Epithelial cell of proximal tubule (primary cell): ENCODE results near the gene ZNF467. TPM values are rescaled to one million over a fixed set of nuclear protein-coding genes. Genes with fewer than 3 reads are reported as not detected.
A peak's percentile ranks its signal among the peaks of the same experiment; 100 is the strongest.

Source experiments
- DNase-seq: peaks from one replicate; pipeline ENCODE4 v3.0.0-alpha.2; 2011; ENCODE audit warnings: low read depth
- H3K4me3 ChIP-seq: 2 replicates; pipeline ENCODE4 v1.5.1; 2011; ENCODE audit warnings: low read depth, mild to moderate bottlenecking, low read length
- total RNA-seq: library from RNA; depleted of rRNA; stranded (reverse); fragments of >200 nt; gene quantifications from 2 replicates; pipeline ENCODE4 v1.2.3, GENCODE V29; 2015
- TF ChIP-seq, protein P1 (sequence below): conservative IDR thresholded peaks from 2 replicates; pipeline ENCODE4 v1.5.1; 2012; ENCODE audit warnings: low read depth, mild to moderate bottlenecking, low read length

ZNF467 gene
- total RNA-seq, 1 donor from 2014 or later: 0.12 TPM

GRCh38 chr7:149801002-149801566, 27.7 kb upstream of the ZNF467 start:
- TF ChIP-seq, protein P1, sequence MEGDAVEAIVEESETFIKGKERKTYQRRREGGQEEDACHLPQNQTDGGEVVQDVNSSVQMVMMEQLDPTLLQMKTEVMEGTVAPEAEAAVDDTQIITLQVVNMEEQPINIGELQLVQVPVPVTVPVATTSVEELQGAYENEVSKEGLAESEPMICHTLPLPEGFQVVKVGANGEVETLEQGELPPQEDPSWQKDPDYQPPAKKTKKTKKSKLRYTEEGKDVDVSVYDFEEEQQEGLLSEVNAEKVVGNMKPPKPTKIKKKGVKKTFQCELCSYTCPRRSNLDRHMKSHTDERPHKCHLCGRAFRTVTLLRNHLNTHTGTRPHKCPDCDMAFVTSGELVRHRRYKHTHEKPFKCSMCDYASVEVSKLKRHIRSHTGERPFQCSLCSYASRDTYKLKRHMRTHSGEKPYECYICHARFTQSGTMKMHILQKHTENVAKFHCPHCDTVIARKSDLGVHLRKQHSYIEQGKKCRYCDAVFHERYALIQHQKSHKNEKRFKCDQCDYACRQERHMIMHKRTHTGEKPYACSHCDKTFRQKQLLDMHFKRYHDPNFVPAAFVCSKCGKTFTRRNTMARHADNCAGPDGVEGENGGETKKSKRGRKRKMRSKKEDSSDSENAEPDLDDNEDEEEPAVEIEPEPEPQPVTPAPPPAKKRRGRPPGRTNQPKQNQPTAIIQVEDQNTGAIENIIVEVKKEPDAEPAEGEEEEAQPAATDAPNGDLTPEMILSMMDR: no peak
- DNase-seq: no peak

DNA sequence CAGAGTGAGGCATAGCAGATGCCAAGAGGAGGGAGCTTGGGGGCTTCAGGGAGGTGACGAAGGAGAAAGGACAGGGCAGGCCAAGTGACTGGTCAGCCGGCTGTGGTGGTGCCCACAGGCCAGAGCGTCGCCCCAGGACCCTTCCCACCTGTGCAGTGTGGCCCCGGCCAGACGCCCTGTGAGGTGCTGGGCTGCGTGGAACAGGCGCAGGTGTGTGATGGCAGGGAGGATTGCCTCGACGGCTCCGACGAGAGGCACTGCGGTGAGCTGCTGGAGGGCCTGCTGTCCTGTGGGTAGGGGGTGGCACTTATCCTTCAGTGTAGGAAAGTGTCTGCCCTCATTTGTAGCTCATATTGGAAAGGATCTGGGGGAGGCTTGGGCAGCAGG, 26.8 kb upstream of the ZNF467 start:
- no peak overlapping the region for H3K4me3 ChIP-seq
- TF ChIP-seq, protein P1: no peak
- no peak for DNase-seq

More at GRCh38 chr7:149801002-149801566, 27.7 kb upstream of the ZNF467 start:
- no peak overlapping the region for H3K4me3 ChIP-seq

- TF ChIP-seq, protein P1: peak; percentile 56
- DNase-seq: no peak
- H3K4me3 ChIP-seq: no peak overlapping the region
Observed at GRCh38 chr7:149799397-149800168, 26.2 kb upstream of the ZNF467 start.

DNA sequence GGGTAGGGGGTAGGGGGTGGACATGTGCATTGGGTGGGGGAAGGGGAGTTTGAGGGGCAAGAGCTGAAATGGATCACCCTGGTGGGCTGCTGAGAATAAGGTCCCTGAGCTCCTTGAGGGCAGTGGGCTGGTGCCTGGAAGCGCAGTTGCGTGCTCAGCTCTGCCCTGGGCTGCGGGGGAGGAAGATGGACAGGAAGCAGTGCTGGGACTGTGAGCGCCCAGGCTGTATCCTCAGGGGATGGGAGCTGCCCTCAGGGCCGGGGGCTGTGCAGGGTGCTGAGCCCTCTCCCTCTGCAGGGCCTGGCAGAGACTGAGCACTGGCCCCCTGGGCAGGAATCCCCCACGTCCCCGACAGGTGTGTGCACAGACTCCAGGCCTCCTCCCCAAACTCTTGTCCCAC, 24.4 kb upstream of the ZNF467 start:
- no peak for DNase-seq
- no peak overlapping the region for H3K4me3 ChIP-seq
- TF ChIP-seq, protein P1: no peak

- DNase-seq: no peak
- H3K4me3 ChIP-seq: no peak overlapping the region
- TF ChIP-seq, protein P1: no peak
Observed at GRCh38 chr7:149796287-149796860, 23.0 kb upstream of the ZNF467 start.

DNA sequence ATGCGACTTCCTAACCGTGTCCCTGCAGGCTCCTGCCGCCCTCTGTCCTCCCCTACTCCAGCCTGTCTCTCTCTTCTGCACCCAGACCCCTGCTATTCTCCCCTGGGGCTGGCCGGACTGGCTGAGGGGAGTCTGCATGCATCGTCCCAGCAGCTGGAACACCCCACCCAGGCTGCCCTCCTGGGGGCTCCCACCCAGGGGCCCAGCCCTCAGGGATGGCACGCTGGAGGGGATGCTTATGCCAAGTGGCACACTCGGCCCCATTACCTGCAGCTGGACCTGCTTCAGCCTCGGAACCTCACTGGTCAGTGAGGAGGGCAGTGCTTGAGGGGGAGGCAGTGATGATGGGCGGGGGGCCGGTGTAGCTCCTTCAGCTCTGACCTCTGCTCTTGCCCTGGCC, 21.7 kb upstream of the ZNF467 start:
- no peak for DNase-seq
- H3K4me3 ChIP-seq: no peak overlapping the region
- TF ChIP-seq, protein P1: no peak
